Nephron progenitor cell (in vitro differentiated cells): ENCODE data around the gene NMNAT1.
"Not testable (repeated sequence)": the region's sequence is repeated elsewhere in the genome, so short reads cannot be mapped to it uniquely, and the experiment has no call there.

ENCODE experiments used
- DNase-seq: peaks from one replicate; pipeline ENCODE4 v3.0.0; 2021
- H3K27ac Mint-ChIP-seq: 2 replicates; pipeline ENCODE4 v1.8.0; 2021; ENCODE audit warnings: mild to moderate bottlenecking, moderate library complexity, mixed read lengths
- H3K27me3 Mint-ChIP-seq: 2 replicates; pipeline ENCODE4 v1.8.0; 2021; ENCODE audit warnings: mild to moderate bottlenecking, low read depth, mixed read lengths; ENCODE audit not compliant: poor library complexity
- H3K36me3 Mint-ChIP-seq: 2 replicates; pipeline ENCODE4 v1.8.0; 2021; ENCODE audit warnings: low read depth, mixed read lengths
- H3K4me1 Mint-ChIP-seq: 2 replicates; pipeline ENCODE4 v1.8.0; 2021; ENCODE audit warnings: mixed read lengths
- H3K4me3 Mint-ChIP-seq: 2 replicates; pipeline ENCODE4 v1.8.0; 2021; ENCODE audit warnings: mild to moderate bottlenecking, moderate library complexity, mixed read lengths
- H3K9me3 Mint-ChIP-seq: 2 replicates; pipeline ENCODE4 v1.8.0; 2021; ENCODE audit warnings: mild to moderate bottlenecking, moderate library complexity, mixed read lengths
- CTCF ChIP-seq: fragments of 200-600 bp; sonication (generic); IDR thresholded peaks from 2 replicates; pipeline ENCODE4 v1.5.0; 2021; ENCODE audit warnings: antibody characterized with exemption

The NMNAT1 gene

GRCh38 chr1:9916452-9916851 lies 26.8 kb upstream of the NMNAT1 start:
- no peak overlapping the region for H3K27ac Mint-ChIP-seq
- no peak for DNase-seq
- H3K9me3 Mint-ChIP-seq: no peaks in the 10 kb centered on the region
- TF ChIP-seq CTCF: no peak
- H3K4me3 Mint-ChIP-seq: no peak overlapping the region
- no peaks in the 10 kb centered on the region for H3K36me3 Mint-ChIP-seq
- H3K4me1 Mint-ChIP-seq: peaks cover 27% of the 10 kb centered on the region
- peaks cover 5% of the 10 kb centered on the region for H3K27me3 Mint-ChIP-seq

DNA sequence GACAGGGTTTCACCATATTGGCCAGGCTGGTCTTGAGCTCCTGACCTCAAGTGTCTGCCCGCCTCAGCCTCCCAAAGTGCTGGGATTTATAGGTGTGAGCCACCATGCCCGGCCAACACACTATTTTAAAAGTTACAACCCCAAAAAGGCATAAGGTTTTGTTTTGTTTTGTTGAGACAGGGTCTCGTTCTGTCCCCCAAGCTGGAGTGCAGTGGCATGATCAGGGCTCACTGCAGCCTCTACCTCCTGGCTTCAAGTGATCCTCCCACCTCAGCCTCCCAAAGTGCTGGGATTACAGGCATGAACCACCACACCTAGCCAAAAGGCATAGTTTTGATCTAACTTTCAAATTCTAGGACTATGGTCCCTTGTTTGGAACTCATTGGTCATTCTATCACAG lies 25.8 kb upstream of the NMNAT1 start:
- DNase-seq, H3K9me3 Mint-ChIP-seq, H3K27ac Mint-ChIP-seq, H3K27me3 Mint-ChIP-seq, H3K36me3 Mint-ChIP-seq, H3K4me3 Mint-ChIP-seq: not testable (repeated sequence)
- H3K4me1 Mint-ChIP-seq: peaks cover 25% of the 10 kb centered on the region

DNA sequence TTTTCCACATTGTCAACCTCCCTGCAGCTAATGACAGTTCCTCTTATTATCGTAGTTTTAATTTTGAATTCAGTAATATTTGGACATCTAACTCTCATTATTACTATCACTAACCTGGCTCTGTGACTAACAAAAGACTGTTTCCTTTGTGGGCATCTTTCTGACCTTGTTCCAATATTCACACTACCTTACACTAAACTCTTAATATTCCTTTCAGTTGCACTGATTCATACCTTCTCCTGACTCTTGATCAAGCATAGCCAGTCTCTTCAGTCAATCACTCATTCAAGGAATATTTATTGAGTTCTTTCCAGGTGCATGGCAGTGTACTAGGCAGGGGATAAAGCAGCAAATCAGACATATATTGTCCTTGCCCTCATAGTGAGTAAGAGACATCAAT lies 25.4 kb upstream of the NMNAT1 start:
- Mint-ChIP-seq H3K27ac (no peak overlapping the region), H3K36me3 (no peaks in the 10 kb centered on the region), H3K27me3 (peaks cover 8% of the 10 kb centered on the region), H3K4me1 (peaks cover 25% of the 10 kb centered on the region), H3K9me3 (no peaks in the 10 kb centered on the region), H3K4me3 (no peak overlapping the region)
- TF ChIP-seq CTCF: no peak
- no peak for DNase-seq

- H3K9me3 Mint-ChIP-seq: no peaks in the 10 kb centered on the region
- TF ChIP-seq CTCF: no peak
- peaks cover 3% of the 10 kb centered on the region for H3K27me3 Mint-ChIP-seq
- H3K4me1 Mint-ChIP-seq: peaks cover 25% of the 10 kb centered on the region
- no peak for DNase-seq
- H3K4me3 Mint-ChIP-seq: no peak overlapping the region
- H3K27ac Mint-ChIP-seq: peak overlapping the region; percentile 89
- H3K36me3 Mint-ChIP-seq: no peaks in the 10 kb centered on the region
Measured at GRCh38 chr1:9920606-9921005, 22.7 kb upstream of the NMNAT1 start.

DNA sequence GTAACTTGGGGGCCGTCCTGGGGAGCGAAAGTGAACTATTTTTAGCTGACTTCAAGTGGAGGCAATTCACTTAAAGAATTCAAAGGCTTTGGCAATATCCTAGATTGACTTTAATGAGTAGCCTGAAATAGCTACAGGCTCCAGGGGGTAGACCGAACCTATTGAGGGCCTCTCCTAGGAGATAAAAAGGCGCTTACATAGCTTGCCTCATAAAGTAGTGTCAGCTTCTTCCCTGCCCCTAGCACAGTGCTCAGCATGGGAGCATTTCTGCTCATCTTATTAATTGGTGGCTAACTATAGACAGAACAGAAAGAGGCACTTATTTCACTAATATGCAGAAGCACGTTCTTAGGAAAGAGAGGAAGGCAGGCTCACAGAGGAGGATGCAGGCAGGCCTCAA lies 20.9 kb upstream of the NMNAT1 start:
- H3K36me3 Mint-ChIP-seq: peaks cover 6% of the 10 kb centered on the region
- TF ChIP-seq CTCF: no peak
- no peaks in the 10 kb centered on the region for H3K9me3 Mint-ChIP-seq
- no peak overlapping the region for H3K27ac Mint-ChIP-seq
- H3K27me3 Mint-ChIP-seq: peaks cover 3% of the 10 kb centered on the region
- no peak for DNase-seq
- peaks cover 38% of the 10 kb centered on the region for H3K4me1 Mint-ChIP-seq
- H3K4me3 Mint-ChIP-seq: no peak overlapping the region

DNA sequence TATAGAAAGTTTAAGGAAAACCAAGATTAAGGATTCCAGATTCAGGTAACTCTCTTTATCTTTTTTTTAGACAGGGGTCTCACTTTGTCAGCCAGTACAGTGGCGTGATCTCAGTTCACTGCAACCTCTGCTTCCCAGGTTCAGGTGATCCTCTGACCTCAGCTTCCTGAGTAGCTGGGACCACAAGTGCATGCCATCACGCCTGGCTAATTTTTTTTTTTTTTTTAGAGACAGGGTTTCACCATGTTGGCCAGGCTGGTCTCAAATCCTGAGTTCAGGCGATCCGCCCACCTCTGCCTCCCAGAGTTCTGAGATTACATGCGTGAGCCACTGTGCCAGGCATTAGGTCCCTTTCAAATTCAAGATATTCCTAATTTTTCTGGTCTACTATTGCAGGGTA lies 16.0 kb upstream of the NMNAT1 start:
- peaks cover 35% of the 10 kb centered on the region for H3K36me3 Mint-ChIP-seq
- H3K27ac Mint-ChIP-seq: no peak overlapping the region
- no peak for DNase-seq
- H3K27me3 Mint-ChIP-seq: peaks cover under 1% of the 10 kb centered on the region
- H3K4me1 Mint-ChIP-seq: peaks cover 39% of the 10 kb centered on the region
- H3K9me3 Mint-ChIP-seq: no peaks in the 10 kb centered on the region
- no peak for TF ChIP-seq CTCF
- H3K4me3 Mint-ChIP-seq: no peak overlapping the region
